GM12878 (cell line): ENCODE results near the gene IQGAP1.

ENCODE experiments used
- PAX5 ChIP-seq: IDR thresholded peaks from 2 replicates; pipeline ENCODE4 v1.6.1; 2011; ENCODE audit warnings: low read depth, low read length, borderline replicate concordance
- SP1 ChIP-seq: IDR thresholded peaks from one replicate; pipeline ENCODE4 v1.6.1; 2011; ENCODE audit warnings: low read depth, low read length
- TAF1 ChIP-seq: IDR thresholded peaks from 2 replicates; pipeline ENCODE4 v1.6.1; 2011; ENCODE audit warnings: mild to moderate bottlenecking, low read depth, low read length, borderline replicate concordance
- TF ChIP-seq, protein P1 (sequence below), 3 experiments: IDR thresholded peaks in 2 of 3; conservative IDR thresholded peaks in 1 of 3; 2 replicates each; pipeline ENCODE4 v1.5.1; 2011; ENCODE audit warnings: low read depth in 3 of 3, low read length in 3 of 3, mild to moderate bottlenecking in 3 of 3, control low read depth in 2 of 3, moderate library complexity in 2 of 3, inconsistent platforms in 1 of 3, mixed read lengths in 1 of 3; ENCODE audit not compliant: control insufficient read depth in 2 of 3, insufficient read depth in 1 of 3; ENCODE audit errors: extremely low read depth in 1 of 3

DNA sequence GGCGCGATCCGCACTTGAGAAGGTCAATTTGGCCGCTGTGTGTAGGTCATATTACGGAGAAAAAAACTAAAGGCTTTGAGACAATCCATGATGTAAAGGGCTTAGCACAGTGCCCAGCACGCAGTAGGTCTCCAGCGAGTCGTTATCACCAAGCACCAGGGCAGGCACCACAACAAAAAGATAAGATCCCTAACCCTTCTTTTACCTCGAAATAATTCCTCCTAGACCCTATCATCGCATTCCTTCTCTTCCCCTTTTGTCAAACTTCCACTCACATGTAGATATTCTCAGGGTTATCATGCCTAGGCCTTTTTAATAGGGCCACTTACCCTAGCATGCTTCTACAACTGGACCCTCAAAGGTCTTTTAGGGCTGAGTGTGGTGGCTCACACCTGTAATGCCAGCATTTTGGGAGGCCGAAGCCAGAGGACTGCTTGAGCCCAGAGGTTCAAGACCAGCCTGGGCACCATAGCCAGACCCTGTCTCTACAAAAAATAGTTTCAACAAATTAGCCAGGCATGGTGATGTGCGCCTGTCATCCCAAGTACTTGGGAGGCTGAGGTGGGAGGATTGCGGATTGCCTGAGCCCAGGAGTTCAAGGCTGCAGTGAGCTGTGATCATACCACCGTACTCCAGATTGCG is 22.5 kb upstream of the IQGAP1 start:
- TF ChIP-seq PAX5 = no peak
- TF ChIP-seq, protein P1, sequence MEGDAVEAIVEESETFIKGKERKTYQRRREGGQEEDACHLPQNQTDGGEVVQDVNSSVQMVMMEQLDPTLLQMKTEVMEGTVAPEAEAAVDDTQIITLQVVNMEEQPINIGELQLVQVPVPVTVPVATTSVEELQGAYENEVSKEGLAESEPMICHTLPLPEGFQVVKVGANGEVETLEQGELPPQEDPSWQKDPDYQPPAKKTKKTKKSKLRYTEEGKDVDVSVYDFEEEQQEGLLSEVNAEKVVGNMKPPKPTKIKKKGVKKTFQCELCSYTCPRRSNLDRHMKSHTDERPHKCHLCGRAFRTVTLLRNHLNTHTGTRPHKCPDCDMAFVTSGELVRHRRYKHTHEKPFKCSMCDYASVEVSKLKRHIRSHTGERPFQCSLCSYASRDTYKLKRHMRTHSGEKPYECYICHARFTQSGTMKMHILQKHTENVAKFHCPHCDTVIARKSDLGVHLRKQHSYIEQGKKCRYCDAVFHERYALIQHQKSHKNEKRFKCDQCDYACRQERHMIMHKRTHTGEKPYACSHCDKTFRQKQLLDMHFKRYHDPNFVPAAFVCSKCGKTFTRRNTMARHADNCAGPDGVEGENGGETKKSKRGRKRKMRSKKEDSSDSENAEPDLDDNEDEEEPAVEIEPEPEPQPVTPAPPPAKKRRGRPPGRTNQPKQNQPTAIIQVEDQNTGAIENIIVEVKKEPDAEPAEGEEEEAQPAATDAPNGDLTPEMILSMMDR (IDR thresholded peaks at IDR 0.05 in 2 of 3, conservative IDR thresholded peaks at IDR 0.05 in 1 of 3; ENCODE audit: control insufficient read depth in 2 of 3, extremely low read depth in 1 of 3, insufficient read depth in 1 of 3, low read depth in 3 of 3, low read length in 3 of 3) = no peak
- TF ChIP-seq SP1 = no peak
- TF ChIP-seq TAF1 = no peak
